Left ventricle myocardium inferior (tissue), 1 donor: Measurements from ENCODE around the gene CACNG6. TPM values are rescaled to one million over a fixed set of nuclear protein-coding genes. Genes with fewer than 3 reads are reported as not detected.

Experiments
- DNase-seq: peaks from one replicate; pipeline ENCODE4 v3.0.0-alpha.2; 2020
- H3K27ac ChIP-seq: fragments of 200-600 bp; replicated peaks from 2 replicates; pipeline ENCODE4 v1.8.0; 2021
- H3K27me3 ChIP-seq: fragments of 200-600 bp; 2 replicates; pipeline ENCODE4 v1.8.0; 2021; ENCODE audit warnings: low read depth
- H3K36me3 ChIP-seq: fragments of 200-600 bp; 2 replicates; pipeline ENCODE4 v1.8.0; 2021
- H3K4me1 ChIP-seq: fragments of 200-600 bp; 2 replicates; pipeline ENCODE4 v1.8.0; 2021
- H3K4me3 ChIP-seq: fragments of 200-600 bp; 2 replicates; pipeline ENCODE4 v1.8.0; 2021; ENCODE audit warnings: mild to moderate bottlenecking, moderate library complexity
- H3K9me3 ChIP-seq: fragments of 200-600 bp; replicated peaks from 2 replicates; pipeline ENCODE4 v1.8.0; 2021
- intact Hi-C: fragments of 100-400 bp; cut with micrococcal nuclease; formaldehyde crosslinking; loops from one replicate; pipeline ENCODE4 v1.11.0; 2022
- total RNA-seq: library from RNA; stranded (reverse); fragmentation: NEBNext Ultra II Directional; extraction: Animal tissue kit (Norgen Biotek cat#: 25700); gene quantifications from one replicate; pipeline ENCODE4 v1.2.1, GENCODE V29; 2021
- TF ChIP-seq, protein P1 (sequence below): fragments of 200-600 bp; IDR thresholded peaks from 2 replicates; pipeline ENCODE4 v1.8.0; 2021; ENCODE audit warnings: antibody characterized with exemption, mild to moderate bottlenecking, borderline replicate concordance
- donor health status: DM: no; HTN: yes; CAD: no; lungs with severe emphysema.

The CACNG6 gene
- total RNA-seq, 1 donor from 2014 or later, result not detected

GRCh38 chr19:53961523-53962356 lies 29.7 kb upstream of the CACNG6 start:
- Histone ChIP-seq H3K27ac (no peak overlapping the region), H3K9me3 (no peaks in the 10 kb centered on the region), H3K27me3 (peaks cover 98% of the 10 kb centered on the region), H3K36me3 (no peaks in the 10 kb centered on the region), H3K4me1 (peaks cover 5% of the 10 kb centered on the region), H3K4me3 (no peak overlapping the region)
- intact Hi-C loops, result no loop called here
- no peak for DNase-seq
- TF ChIP-seq, protein P1, sequence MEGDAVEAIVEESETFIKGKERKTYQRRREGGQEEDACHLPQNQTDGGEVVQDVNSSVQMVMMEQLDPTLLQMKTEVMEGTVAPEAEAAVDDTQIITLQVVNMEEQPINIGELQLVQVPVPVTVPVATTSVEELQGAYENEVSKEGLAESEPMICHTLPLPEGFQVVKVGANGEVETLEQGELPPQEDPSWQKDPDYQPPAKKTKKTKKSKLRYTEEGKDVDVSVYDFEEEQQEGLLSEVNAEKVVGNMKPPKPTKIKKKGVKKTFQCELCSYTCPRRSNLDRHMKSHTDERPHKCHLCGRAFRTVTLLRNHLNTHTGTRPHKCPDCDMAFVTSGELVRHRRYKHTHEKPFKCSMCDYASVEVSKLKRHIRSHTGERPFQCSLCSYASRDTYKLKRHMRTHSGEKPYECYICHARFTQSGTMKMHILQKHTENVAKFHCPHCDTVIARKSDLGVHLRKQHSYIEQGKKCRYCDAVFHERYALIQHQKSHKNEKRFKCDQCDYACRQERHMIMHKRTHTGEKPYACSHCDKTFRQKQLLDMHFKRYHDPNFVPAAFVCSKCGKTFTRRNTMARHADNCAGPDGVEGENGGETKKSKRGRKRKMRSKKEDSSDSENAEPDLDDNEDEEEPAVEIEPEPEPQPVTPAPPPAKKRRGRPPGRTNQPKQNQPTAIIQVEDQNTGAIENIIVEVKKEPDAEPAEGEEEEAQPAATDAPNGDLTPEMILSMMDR, result no peak

DNA sequence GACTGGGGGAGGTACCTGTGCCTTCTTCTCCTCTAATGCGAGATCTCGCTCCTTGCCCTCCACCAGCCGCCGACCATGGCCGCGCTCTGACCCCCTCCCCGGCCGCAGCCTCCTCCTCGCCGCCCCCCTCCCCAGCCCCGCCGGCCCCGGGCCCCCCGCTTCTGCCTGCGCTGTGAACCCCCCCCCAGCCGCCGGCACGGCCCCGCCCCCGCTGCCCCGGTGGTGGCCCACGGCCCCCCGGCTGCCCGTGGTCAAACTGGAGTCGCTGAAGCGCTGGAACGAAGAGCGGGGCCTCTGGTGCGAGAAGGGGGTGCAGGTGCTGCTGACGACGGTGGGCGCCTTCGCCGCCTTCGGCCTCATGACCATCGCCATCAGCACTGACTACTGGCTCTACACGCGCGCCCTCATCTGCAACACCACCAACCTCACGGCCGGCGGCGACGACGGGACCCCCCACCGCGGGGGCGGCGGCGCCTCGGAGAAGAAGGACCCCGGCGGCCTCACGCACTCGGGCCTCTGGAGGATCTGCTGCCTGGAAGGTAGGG lies 28.5 kb upstream of the CACNG6 start, which contains the start of gene CACNG8:
Gene CACNG8, plus strand, starts transcription at position 51 of the 545 bp plus-strand sequence.
- Histone ChIP-seq H3K27me3 (peaks cover 86% of the 10 kb centered on the region), H3K4me1 (peaks cover 5% of the 10 kb centered on the region), H3K4me3 (no peak within 1 kb of the TSS), H3K27ac (no peak within 1 kb of the TSS), H3K36me3 (no peaks in the 10 kb centered on the region), H3K9me3 (no peaks in the 10 kb centered on the region)
- TF ChIP-seq, protein P1, result no peak
- no peak for DNase-seq
- intact Hi-C loops, result no loop called here

GRCh38 chr19:53965091-53965490 lies 26.3 kb upstream of the CACNG6 start:
- H3K4me3 ChIP-seq, result peak overlapping the region; percentile 46
- TF ChIP-seq, protein P1, result no peak
- H3K27ac ChIP-seq, result peak overlapping the region; percentile 40
- peaks cover 71% of the 10 kb centered on the region for H3K27me3 ChIP-seq
- no peaks in the 10 kb centered on the region for H3K36me3 ChIP-seq
- H3K9me3 ChIP-seq, result no peaks in the 10 kb centered on the region
- H3K4me1 ChIP-seq, result peaks cover 5% of the 10 kb centered on the region
- DNase-seq, result no peak
- intact Hi-C loops, result no loop called here

DNA sequence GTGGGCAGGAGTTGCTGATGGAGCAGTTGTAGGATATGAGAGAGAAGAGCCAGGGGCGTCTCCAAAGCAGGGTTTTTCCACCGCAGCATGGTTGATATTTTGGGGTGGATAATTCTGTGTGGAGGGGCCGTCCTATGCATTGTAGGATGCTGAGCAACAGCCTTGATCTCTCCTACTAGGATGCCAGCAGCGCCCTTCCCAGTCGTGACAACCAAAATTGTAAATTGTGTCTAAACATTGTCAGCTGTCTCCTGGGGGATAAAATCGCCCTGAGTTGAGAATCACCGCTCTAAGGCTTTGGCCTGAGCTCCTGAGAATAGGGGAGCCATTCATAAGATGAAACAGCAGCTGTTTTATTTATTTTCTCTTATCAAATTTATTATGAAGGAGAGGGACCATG lies 24.5 kb upstream of the CACNG6 start:
- H3K27ac ChIP-seq, result no peak overlapping the region
- no peak for DNase-seq
- H3K9me3 ChIP-seq, result no peaks in the 10 kb centered on the region
- no peaks in the 10 kb centered on the region for H3K36me3 ChIP-seq
- TF ChIP-seq, protein P1, result no peak
- peaks cover 5% of the 10 kb centered on the region for H3K4me1 ChIP-seq
- intact Hi-C loops, result no loop called here
- H3K27me3 ChIP-seq, result peaks cover 53% of the 10 kb centered on the region
- no peak overlapping the region for H3K4me3 ChIP-seq

GRCh38 chr19:53969366-53969765 lies 22.1 kb upstream of the CACNG6 start:
- no peak for DNase-seq
- Histone ChIP-seq H3K36me3 (no peaks in the 10 kb centered on the region), H3K4me1 (peaks cover 4% of the 10 kb centered on the region), H3K9me3 (no peaks in the 10 kb centered on the region), H3K4me3 (no peak overlapping the region), H3K27me3 (peaks cover 45% of the 10 kb centered on the region), H3K27ac (no peak overlapping the region)
- TF ChIP-seq, protein P1, result no peak
- intact Hi-C loops, result no loop called here
